GM18502 (cell line): ENCODE measurements around the gene SPDYE11.
A peak's percentile ranks its signal among the peaks of the same experiment; 100 is the strongest.
"Not testable (repeated sequence)": the region's sequence is repeated elsewhere in the genome, so short reads cannot be mapped to it uniquely, and the experiment has no call there.

Source experiments
- ATAC-seq: cut with Tn5 transposase; IDR thresholded peaks from one replicate; pipeline ENCODE4 v1.9.1; 2021; ENCODE audit warnings: mild to moderate bottlenecking; ENCODE audit not compliant: unreplicated experiment, poor library complexity

Gene SPDYE11

GRCh38 chr7:73057811-73058210 lies at the start of gene SPDYE11:
Gene SPDYE11, minus strand, starts transcription at chr7:73057911. Its CDS starts 1,800 bp downstream, at chr7:73056111.
- ATAC-seq = not testable (repeated sequence)

GRCh38 chr7:73085938-73086337 lies 28.2 kb upstream of the SPDYE11 start, which contains the start of gene SPDYE9:
Gene SPDYE9, minus strand, starts transcription at chr7:73086038. Its CDS starts 1,800 bp downstream, at chr7:73084238.
- not testable (repeated sequence) for ATAC-seq

GRCh38 chr7:73029666-73030065 lies 28.0 kb downstream of the SPDYE11 start, which contains the start of gene SPDYE8:
Gene SPDYE8, minus strand, starts transcription at chr7:73029766. Its CDS starts 1,800 bp downstream, at chr7:73027966.
- ATAC-seq = not testable (repeated sequence)

- ATAC-seq = not testable (repeated sequence)
These were observed 51.2 kb downstream of the SPDYE11 start for GRCh38 chr7:73006491-73006890.

GRCh38 chr7:73005693-73006447 lies 51.8 kb downstream of the SPDYE11 start:
- ATAC-seq = peak; percentile 90

- ATAC-seq = peak; percentile 82
These were observed 52.4 kb downstream of the SPDYE11 start for GRCh38 chr7:73005356-73005692.

GRCh38 chr7:72997887-72998468 lies 59.7 kb downstream of the SPDYE11 start:
- ATAC-seq = not testable (repeated sequence)
